Measurements from ENCODE around the gene MYO18A. TPM values are rescaled to one million over a fixed set of nuclear protein-coding genes. Genes with fewer than 3 reads are reported as not detected.
"Not testable (repeated sequence)": the region's sequence is repeated elsewhere in the genome, so short reads cannot be mapped to it uniquely, and the experiment has no call there.

MYO18A gene
- polyA plus RNA-seq, 10 donors: 116 to 246 (median 206) TPM

- DNase-seq: peak; percentile 88 to 97 (median 96)
Observed at GRCh38 chr17:29148790-29149430, 31.3 kb downstream of the MYO18A start.

- DNase-seq: no peak
Observed at GRCh38 chr17:29148257-29148789, 31.9 kb downstream of the MYO18A start.

GRCh38 chr17:29147682-29148081 lies 32.5 kb downstream of the MYO18A start:
- no peak for DNase-seq

GRCh38 chr17:29147228-29147627 lies 33.0 kb downstream of the MYO18A start:
- not testable (repeated sequence) for DNase-seq

GRCh38 chr17:29146369-29146972 lies 33.7 kb downstream of the MYO18A start:
- DNase-seq: no peak

- DNase-seq: peak in 2 of 3 donors; percentile 59 to 76
Observed at GRCh38 chr17:29145289-29146073, 34.7 kb downstream of the MYO18A start.

- DNase-seq: no peak
Observed at GRCh38 chr17:29143894-29144293, 36.3 kb downstream of the MYO18A start.

- DNase-seq: no peak
Observed at GRCh38 chr17:29141514-29141876, 38.7 kb downstream of the MYO18A start.

- peak; percentile 71 to 77 (median 77) for DNase-seq
Observed at GRCh38 chr17:29140631-29141513, 39.3 kb downstream of the MYO18A start.

GRCh38 chr17:29140051-29140621 lies 40.1 kb downstream of the MYO18A start:
- peak; percentile 82 to 94 (median 87) for DNase-seq

- DNase-seq: peak in 1 of 3 donors; percentile 48
Observed at GRCh38 chr17:29138971-29139691, 41.1 kb downstream of the MYO18A start.

- no peak for DNase-seq
Observed at GRCh38 chr17:29138184-29138955, 41.8 kb downstream of the MYO18A start.

GRCh38 chr17:29136998-29137730 lies 43.0 kb downstream of the MYO18A start:
- no peak for DNase-seq

- DNase-seq: no peak
Observed at GRCh38 chr17:29135464-29135863, 44.7 kb downstream of the MYO18A start.

- no peak for DNase-seq
Observed at GRCh38 chr17:29133121-29133713, 47.0 kb downstream of the MYO18A start.

- peak in 1 of 3 donors; percentile 50 for DNase-seq
Observed at GRCh38 chr17:29131814-29132682, 48.1 kb downstream of the MYO18A start.

GRCh38 chr17:29129731-29130130 lies 50.5 kb downstream of the MYO18A start:
- no peak for DNase-seq

Measured in muscle of back (tissue), 11 donors.